CD4-positive, alpha-beta memory T cell (primary cell): Measurements from ENCODE around the gene HOXC4. TPM values are rescaled to one million over a fixed set of nuclear protein-coding genes. Genes with fewer than 3 reads are reported as not detected.

Source experiments
- CTCF ChIA-PET: fragments of 350-600 bp; sonication (Branson Sonifier 250); formaldehyde crosslinking; loops from one replicate; lab custom pipeline; 2021; ENCODE audit warnings: inconsistent platforms; ENCODE audit not compliant: partially characterized antibody; lab: Charles Lee
- POLR2A ChIA-PET: fragments of 350-600 bp; sonication (Branson Sonifier 250); formaldehyde crosslinking; loops from one replicate; lab custom pipeline; 2021; ENCODE audit not compliant: partially characterized antibody; lab: Charles Lee
- DNase-seq, 5 donors: peaks; one replicate each; pipeline versions ENCODE4 v3.0.0 to v3.0.0-alpha.2; 2020 to 2022; ENCODE audit warnings: mixed read lengths in 1 of 5
- H3K27ac ChIP-seq: one replicate; pipeline ENCODE4 v1.7.0; 2013; ENCODE audit warnings: low read depth, low read length
- H3K27me3 ChIP-seq: 2 replicates; pipeline ENCODE4 v1.7.0; 2013; ENCODE audit warnings: mild to moderate bottlenecking, low read length, moderate library complexity; ENCODE audit not compliant: insufficient read depth
- H3K36me3 ChIP-seq: 2 replicates; pipeline ENCODE4 v1.7.0; 2013; ENCODE audit warnings: mild to moderate bottlenecking, low read length, moderate library complexity; ENCODE audit not compliant: insufficient read depth
- H3K4me1 ChIP-seq: 2 replicates; pipeline ENCODE4 v1.7.0; 2013; ENCODE audit warnings: mild to moderate bottlenecking, low read length, moderate library complexity; ENCODE audit not compliant: insufficient read depth
- H3K4me3 ChIP-seq, 2 donors: one replicate each; pipeline ENCODE4 v1.7.0; 2013; ENCODE audit warnings: low read length in 2 of 2, mild to moderate bottlenecking in 1 of 2
- H3K9me3 ChIP-seq, 2 donors: one replicate each; pipeline ENCODE4 v1.7.0; 2013; ENCODE audit warnings: low read length in 2 of 2, control low read depth in 1 of 2; ENCODE audit not compliant: control insufficient read depth in 1 of 2
- H3K27ac Mint-ChIP-seq, 7 donors: one replicate each; pipeline ENCODE4 v1.8.0; 2020 to 2021; ENCODE audit warnings: mixed read lengths in 7 of 7, mild to moderate bottlenecking in 6 of 7, inconsistent platforms in 3 of 7, moderate library complexity in 3 of 7
- H3K27me3 Mint-ChIP-seq, 2 donors: one replicate each; pipeline ENCODE4 v1.8.0; 2020 to 2021; ENCODE audit warnings: mixed read lengths in 2 of 2
- H3K36me3 Mint-ChIP-seq, 2 donors: one replicate each; pipeline ENCODE4 v1.8.0; 2020 to 2021; ENCODE audit warnings: mixed read lengths in 2 of 2, inconsistent platforms in 1 of 2, mild to moderate bottlenecking in 1 of 2
- H3K4me1 Mint-ChIP-seq, 4 donors: one replicate each; pipeline ENCODE4 v1.8.0; 2020 to 2021; ENCODE audit warnings: mixed read lengths in 4 of 4, mild to moderate bottlenecking in 1 of 4
- H3K4me3 Mint-ChIP-seq, 8 donors: one replicate each; pipeline ENCODE4 v1.8.0; 2020 to 2021; ENCODE audit warnings: mixed read lengths in 8 of 8, mild to moderate bottlenecking in 7 of 8, moderate library complexity in 6 of 8, inconsistent platforms in 3 of 8
- H3K9me3 Mint-ChIP-seq, 8 donors: one replicate each; pipeline ENCODE4 v1.8.0; 2020 to 2021; ENCODE audit warnings: mixed read lengths in 8 of 8, mild to moderate bottlenecking in 5 of 8, inconsistent platforms in 3 of 8, moderate library complexity in 1 of 8
- intact Hi-C: fragments of 100-400 bp; cut with micrococcal nuclease; formaldehyde crosslinking; loops from one replicate; pipeline ENCODE4 v1.15.1; 2023
- polyA plus RNA-seq, 2 donors: library from polyadenylated mRNA; unstranded; fragments of 300-500 nt; fragmentation: Illumina TruSeq; gene quantifications; one replicate each; pipeline ENCODE4 v1.2.3, GENCODE V29; 2021
- total RNA-seq, 2 experiments: library from RNA; stranded (reverse); gene quantifications; one replicate each; pipeline ENCODE4 v1.2.3, GENCODE V29; 2021

HOXC4 gene
- total and polyA plus RNA-seq, 4 experiments from 2014 or later, result not detected

DNA sequence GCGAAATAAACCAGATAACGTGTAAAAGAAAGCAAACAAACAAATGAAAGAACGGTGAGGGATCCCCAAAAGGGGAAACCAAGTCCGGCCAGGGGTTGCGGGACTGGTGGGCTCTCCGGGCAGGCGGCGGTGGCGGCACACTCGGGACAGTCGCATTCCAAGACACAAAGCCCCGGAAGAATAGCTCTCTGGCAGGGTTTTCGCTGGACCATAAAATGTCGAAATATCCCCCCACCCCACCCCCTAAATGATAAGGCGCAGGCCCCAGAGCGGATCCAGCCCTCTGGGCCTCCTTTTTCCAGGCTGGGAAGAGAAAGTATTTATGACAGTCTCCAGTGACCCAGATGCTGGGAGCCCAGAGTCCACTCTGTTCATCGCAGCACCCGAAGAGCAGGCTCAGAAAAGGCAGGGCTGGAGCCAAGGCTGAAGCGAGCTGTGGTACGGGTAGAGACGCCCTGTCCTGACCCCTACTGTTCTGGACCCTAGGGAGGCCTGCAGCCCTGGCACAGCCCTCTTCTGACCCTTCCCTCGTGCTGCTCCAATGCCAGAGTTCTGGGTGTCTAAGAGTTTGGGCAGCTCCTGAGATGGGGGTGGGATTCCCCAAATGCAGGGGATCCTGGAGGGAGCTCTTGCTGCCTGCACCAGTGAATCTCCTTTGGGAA is 46.9 kb upstream of the HOXC4 start:
- peak overlapping the region in 2 of 7 donors; percentile 18 to 22 for H3K27ac Mint-ChIP-seq
- CTCF ChIA-PET, result interaction anchor here (1.0 to 6.9 kb wide), 10 partner anchors 10 to 212 kb away, joined by 3 to 109 read pairs (median 10); partner anchors contain the start of genes HOXC5 and SMUG1
- H3K9me3 ChIP-seq, result no peaks in the 10 kb centered on the region
- no peaks in the 10 kb centered on the region for H3K36me3 Mint-ChIP-seq
- no peak for DNase-seq
- peaks cover 0 to 2% (median 0%) of the 10 kb centered on the region in 8 donors for H3K9me3 Mint-ChIP-seq
- POLR2A ChIA-PET, result interaction anchor here (1.0 to 4.2 kb wide), 5 partner anchors 10 to 209 kb away, joined by 3 to 19 read pairs (median 5); no protein-coding TSS in a partner anchor
- H3K36me3 ChIP-seq, result no peaks in the 10 kb centered on the region
- intact Hi-C loops, result loop anchor here (1.0 to 5.0 kb wide), 6 partner anchors 20 to 371 kb away; no protein-coding TSS in a partner anchor
- H3K4me3 Mint-ChIP-seq, result peak overlapping the region; percentile 64 to 92 (median 79)
- peaks cover 83% of the 10 kb centered on the region for H3K27me3 ChIP-seq
- peaks cover 19% of the 10 kb centered on the region for H3K4me1 ChIP-seq
- H3K27ac ChIP-seq, result no peak overlapping the region
- peaks cover 73 to 85% of the 10 kb centered on the region in 2 donors for H3K27me3 Mint-ChIP-seq
- peak overlapping the region in 1 of 2 donors; percentile 44 for H3K4me3 ChIP-seq
- peaks cover 16 to 48% (median 30%) of the 10 kb centered on the region in 4 donors for H3K4me1 Mint-ChIP-seq

DNA sequence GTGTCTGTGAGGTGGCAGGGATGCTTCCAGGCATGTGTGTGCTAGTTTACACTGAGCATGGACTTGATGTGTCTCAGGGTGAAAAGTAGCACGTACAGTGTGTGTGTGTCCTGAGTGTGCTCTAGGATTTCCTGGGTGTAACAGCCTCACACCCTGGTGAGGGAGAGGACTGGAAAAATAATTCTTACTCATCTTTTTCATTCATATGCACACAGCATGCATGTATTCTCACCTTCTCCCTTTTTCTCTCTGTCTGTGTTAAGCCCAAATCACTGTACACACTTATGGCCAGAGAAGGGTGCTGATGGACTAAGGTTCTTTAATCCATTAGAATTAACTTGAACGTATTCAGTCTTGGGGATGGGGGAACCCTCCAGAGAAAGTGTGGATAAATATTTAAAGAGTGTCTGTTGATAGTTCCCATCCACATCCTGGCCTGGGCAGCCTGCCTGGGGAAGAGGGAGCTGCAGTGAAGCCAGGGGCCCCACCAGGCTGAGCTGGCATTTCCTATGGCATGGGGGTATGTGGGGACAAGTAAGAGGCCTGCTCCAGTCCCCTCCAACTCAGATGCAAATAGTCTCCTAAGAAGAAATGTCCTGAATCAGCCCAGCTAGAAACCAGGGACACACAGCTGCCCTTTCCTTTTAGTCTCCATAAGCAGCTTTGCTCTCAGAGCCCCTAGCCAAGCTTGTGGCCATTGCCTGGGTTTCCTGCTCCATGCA is 45.9 kb upstream of the HOXC4 start:
- Mint-ChIP-seq H3K4me1 (peaks cover 16 to 52% (median 30%) of the 10 kb centered on the region in 4 donors), H3K27me3 (peaks cover 68 to 84% of the 10 kb centered on the region in 2 donors), H3K4me3 (peak overlapping the region in 4 of 8 donors; percentile 17 to 68 (median 30)), H3K27ac (peak overlapping the region in 1 of 7 donors; percentile 35), H3K9me3 (peaks cover 0 to 2% (median 0%) of the 10 kb centered on the region in 8 donors), H3K36me3 (no peaks in the 10 kb centered on the region)
- peaks cover 75% of the 10 kb centered on the region for H3K27me3 ChIP-seq
- DNase-seq, result no peak
- no peaks in the 10 kb centered on the region for H3K9me3 ChIP-seq
- H3K4me1 ChIP-seq, result peaks cover 19% of the 10 kb centered on the region
- no peak overlapping the region for H3K4me3 ChIP-seq
- ChIA-PET CTCF (interaction anchor here (1.0 to 6.9 kb wide), 9 partner anchors 9 to 207 kb away, joined by 3 to 109 read pairs (median 6); partner anchors contain the start of genes HOXC5 and SMUG1), POLR2A (interaction anchor here (1.0 to 4.2 kb wide), 5 partner anchors 9 to 208 kb away, joined by 3 to 19 read pairs (median 5); partner anchors contain the start of gene SMUG1)
- no peak overlapping the region for H3K27ac ChIP-seq
- H3K36me3 ChIP-seq, result no peaks in the 10 kb centered on the region
- intact Hi-C loops, result loop anchor here (2.0 to 5.0 kb wide), 2 partner anchors 19 to 370 kb away; no protein-coding TSS in a partner anchor

DNA sequence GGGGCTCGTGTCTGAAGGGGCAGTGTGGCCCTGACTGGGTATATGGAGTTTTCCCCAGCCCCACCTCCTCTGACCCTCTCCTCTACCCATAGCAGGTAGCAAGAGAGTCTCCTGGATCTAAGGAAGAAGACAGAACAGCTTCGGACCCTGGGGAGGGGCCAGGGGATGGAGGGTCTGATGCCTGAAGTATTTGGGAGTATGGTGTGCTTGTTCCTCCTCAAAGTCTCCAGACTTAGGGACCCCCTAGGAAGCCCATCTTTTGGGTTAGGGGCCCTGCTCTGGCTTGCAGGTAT is 45.4 kb upstream of the HOXC4 start:
- no peaks in the 10 kb centered on the region for H3K36me3 Mint-ChIP-seq
- H3K4me1 Mint-ChIP-seq, result peaks cover 16 to 52% (median 30%) of the 10 kb centered on the region in 4 donors
- peaks cover 19% of the 10 kb centered on the region for H3K4me1 ChIP-seq
- no peak overlapping the region for H3K27ac ChIP-seq
- H3K27ac Mint-ChIP-seq, result no peak overlapping the region
- peaks cover 0 to 2% (median 0%) of the 10 kb centered on the region in 8 donors for H3K9me3 Mint-ChIP-seq
- no peaks in the 10 kb centered on the region for H3K36me3 ChIP-seq
- no peak for DNase-seq
- intact Hi-C loops, result loop anchor here (5.0 kb wide), 1 partner anchor 369 kb away; no protein-coding TSS in a partner anchor
- peaks cover 67 to 84% of the 10 kb centered on the region in 2 donors for H3K27me3 Mint-ChIP-seq
- POLR2A ChIA-PET, result interaction anchor here (1.0 to 4.2 kb wide), 4 partner anchors 9 to 193 kb away, joined by 5 to 19 read pairs (median 6); partner anchors contain the start of gene SMUG1
- no peak overlapping the region for H3K4me3 ChIP-seq
- H3K4me3 Mint-ChIP-seq, result peak overlapping the region in 3 of 8 donors; percentile 30 to 68 (median 51)
- no peaks in the 10 kb centered on the region for H3K9me3 ChIP-seq
- H3K27me3 ChIP-seq, result peaks cover 75% of the 10 kb centered on the region
- CTCF ChIA-PET, result interaction anchor here (1.0 to 6.9 kb wide), 8 partner anchors 8 to 207 kb away, joined by 3 to 109 read pairs (median 19); partner anchors contain the start of genes HOXC5 and SMUG1

DNA sequence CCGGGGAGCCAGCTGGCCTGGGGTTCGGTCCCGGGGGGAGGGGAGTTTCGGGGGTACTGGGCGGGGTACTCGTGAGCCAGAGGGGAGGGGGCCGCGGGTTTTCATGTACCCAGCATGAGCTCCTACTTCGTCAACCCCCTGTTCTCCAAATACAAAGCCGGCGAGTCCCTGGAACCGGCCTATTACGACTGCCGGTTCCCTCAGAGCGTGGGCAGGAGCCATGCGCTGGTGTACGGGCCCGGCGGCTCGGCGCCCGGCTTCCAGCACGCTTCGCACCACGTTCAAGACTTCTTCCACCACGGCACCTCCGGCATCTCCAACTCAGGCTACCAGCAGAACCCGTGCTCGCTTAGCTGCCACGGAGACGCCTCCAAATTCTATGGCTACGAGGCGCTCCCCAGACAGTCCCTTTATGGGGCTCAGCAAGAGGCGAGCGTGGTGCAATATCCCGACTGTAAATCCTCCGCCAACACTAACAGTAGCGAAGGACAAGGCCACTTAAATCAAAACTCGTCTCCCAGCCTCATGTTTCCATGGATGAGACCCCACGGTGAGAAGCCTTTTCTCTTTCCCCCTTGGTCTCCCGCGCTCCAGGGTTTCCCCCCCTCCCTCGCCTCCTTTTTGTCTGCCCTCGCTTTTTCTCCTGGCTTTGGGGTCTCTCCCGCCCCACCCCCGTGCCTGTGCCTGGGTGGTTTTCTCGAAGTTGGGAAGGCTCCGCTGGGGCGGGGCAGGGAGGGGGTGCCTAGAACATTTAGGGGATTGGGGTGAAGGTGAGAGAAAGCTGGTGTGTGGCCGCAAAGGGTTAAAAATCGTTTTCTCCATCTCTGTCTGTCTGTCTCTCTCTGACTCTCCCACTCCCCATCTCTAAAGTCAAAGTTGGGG is 44.2 kb upstream of the HOXC4 start:
- peaks cover 0 to 2% (median 0%) of the 10 kb centered on the region in 8 donors for H3K9me3 Mint-ChIP-seq
- CTCF ChIA-PET, result interaction anchor here (1.2 to 6.9 kb wide), 7 partner anchors 13 to 206 kb away, joined by 3 to 109 read pairs (median 32); partner anchors contain the start of genes HOXC5 and SMUG1
- no peak overlapping the region for H3K27ac ChIP-seq
- peaks cover 16 to 56% (median 30%) of the 10 kb centered on the region in 4 donors for H3K4me1 Mint-ChIP-seq
- peaks cover 62 to 81% of the 10 kb centered on the region in 2 donors for H3K27me3 Mint-ChIP-seq
- H3K4me3 ChIP-seq, result no peak overlapping the region
- POLR2A ChIA-PET, result interaction anchor here (0.7 to 4.2 kb wide), 6 partner anchors 8 to 207 kb away, joined by 3 to 19 read pairs (median 6); partner anchors contain the start of genes HOXC9 and SMUG1
- H3K9me3 ChIP-seq, result no peaks in the 10 kb centered on the region
- peaks cover 77% of the 10 kb centered on the region for H3K27me3 ChIP-seq
- H3K4me1 ChIP-seq, result peaks cover 23% of the 10 kb centered on the region
- peak overlapping the region in 2 of 7 donors; percentile 61 to 78 for H3K27ac Mint-ChIP-seq
- H3K36me3 ChIP-seq, result no peaks in the 10 kb centered on the region
- no peaks in the 10 kb centered on the region for H3K36me3 Mint-ChIP-seq
- intact Hi-C loops, result loop anchor here (5.0 kb wide), 1 partner anchor 368 kb away; no protein-coding TSS in a partner anchor
- peak in 1 of 5 donors; percentile 40 for DNase-seq
- peak overlapping the region; percentile 1 to 89 (median 68) for H3K4me3 Mint-ChIP-seq

DNA sequence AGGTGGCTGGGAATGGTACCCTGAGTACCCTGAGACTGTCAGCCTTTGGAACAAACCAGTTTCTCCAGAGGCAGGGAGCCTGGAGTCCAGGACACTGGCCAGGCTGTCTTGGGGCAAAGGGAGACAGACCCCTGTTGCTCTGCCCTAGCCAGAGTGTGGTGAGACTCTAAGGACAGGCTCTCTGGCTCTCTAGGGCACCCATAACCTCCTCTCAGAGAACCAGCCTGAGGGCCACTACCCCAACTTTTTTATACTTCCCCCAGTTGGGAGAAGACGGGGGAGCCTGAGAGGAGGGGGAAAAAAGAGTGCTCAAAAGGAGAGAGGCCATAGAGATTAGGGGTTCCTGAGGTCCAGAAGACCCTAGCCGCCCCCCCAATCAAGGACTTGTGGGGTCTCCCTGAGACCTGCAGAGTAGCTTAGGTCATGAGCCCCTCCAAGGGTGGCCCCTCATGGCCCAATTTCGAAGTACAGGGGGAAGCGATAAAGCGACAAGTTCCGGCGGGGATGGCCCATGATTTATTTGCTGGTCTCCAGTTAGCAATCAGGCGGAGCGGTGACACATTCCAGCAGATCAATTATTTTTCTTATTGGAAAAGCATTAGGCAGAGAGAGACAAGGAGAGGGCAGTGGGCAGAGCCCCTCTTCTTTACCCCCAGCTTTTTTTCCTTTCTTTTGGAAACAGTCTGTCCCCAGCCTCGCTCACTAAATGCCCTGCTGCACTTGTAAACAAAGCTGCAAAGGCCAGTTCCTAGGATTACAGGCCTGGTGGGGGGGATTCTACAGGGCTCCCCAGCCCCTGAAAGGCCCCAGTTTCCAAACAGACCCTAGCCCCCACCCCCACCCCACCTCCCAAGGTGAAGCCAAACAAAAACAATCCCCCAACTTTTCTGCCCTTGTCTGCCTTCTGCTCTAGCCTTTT is 43.3 kb upstream of the HOXC4 start:
- H3K9me3 Mint-ChIP-seq, result peaks cover 0 to 3% (median 0%) of the 10 kb centered on the region in 8 donors
- no peak overlapping the region for H3K27ac ChIP-seq
- no peaks in the 10 kb centered on the region for H3K36me3 Mint-ChIP-seq
- H3K4me1 ChIP-seq, result peaks cover 30% of the 10 kb centered on the region
- no peak overlapping the region for H3K4me3 ChIP-seq
- DNase-seq, result no peak
- H3K9me3 ChIP-seq, result no peaks in the 10 kb centered on the region
- H3K4me1 Mint-ChIP-seq, result peaks cover 16 to 63% (median 36%) of the 10 kb centered on the region in 4 donors
- H3K27me3 ChIP-seq, result peaks cover 77% of the 10 kb centered on the region
- CTCF ChIA-PET, result interaction anchor here (1.3 to 6.9 kb wide), 2 partner anchors 190 to 197 kb away, joined by 3 to 93 read pairs; no protein-coding TSS in a partner anchor
- H3K27me3 Mint-ChIP-seq, result peaks cover 65 to 83% of the 10 kb centered on the region in 2 donors
- H3K4me3 Mint-ChIP-seq, result peak overlapping the region in 5 of 8 donors; percentile 18 to 89 (median 22)
- H3K27ac Mint-ChIP-seq, result peak overlapping the region in 2 of 7 donors; percentile 78
- H3K36me3 ChIP-seq, result no peaks in the 10 kb centered on the region
- POLR2A ChIA-PET, result interaction anchor here (1.7 kb wide), 1 partner anchor 10 kb away, joined by 6 read pairs; the partner anchor contains the start of gene HOXC9
- intact Hi-C loops, result no loop called here
